Stomach (tissue), 4 donors: ENCODE results near the gene L3MBTL4.

Experiments
- CTCF ChIP-seq, 7 experiments: fragments of 450-650 bp in 4 of 7; fragments of 200-600 bp in 3 of 7; sonication (generic) in 3 of 7; IDR thresholded peaks; one replicate each; pipeline ENCODE4 v1.5.1; 2016 to 2019; ENCODE audit warnings: antibody characterized with exemption in 7 of 7, control low read depth in 2 of 7, mild to moderate bottlenecking in 1 of 7
- EP300 ChIP-seq: sonication (generic); formaldehyde crosslinking; IDR thresholded peaks from one replicate; pipeline ENCODE4 v1.6.1; 2017; ENCODE audit warnings: antibody characterized with exemption
- POLR2A ChIP-seq, 4 donors: fragments of 450-650 bp; IDR thresholded peaks; one replicate each; pipeline ENCODE4 v1.6.1; 2016; ENCODE audit warnings: antibody characterized with exemption in 4 of 4, control low read depth in 2 of 4, mild to moderate bottlenecking in 1 of 4, moderate library complexity in 1 of 4
- POLR2AphosphoS5 ChIP-seq, 3 donors: sonication (generic); formaldehyde crosslinking; IDR thresholded peaks; one replicate each; pipeline ENCODE4 v1.6.1; 2016; ENCODE audit warnings: antibody characterized with exemption in 3 of 3

DNA sequence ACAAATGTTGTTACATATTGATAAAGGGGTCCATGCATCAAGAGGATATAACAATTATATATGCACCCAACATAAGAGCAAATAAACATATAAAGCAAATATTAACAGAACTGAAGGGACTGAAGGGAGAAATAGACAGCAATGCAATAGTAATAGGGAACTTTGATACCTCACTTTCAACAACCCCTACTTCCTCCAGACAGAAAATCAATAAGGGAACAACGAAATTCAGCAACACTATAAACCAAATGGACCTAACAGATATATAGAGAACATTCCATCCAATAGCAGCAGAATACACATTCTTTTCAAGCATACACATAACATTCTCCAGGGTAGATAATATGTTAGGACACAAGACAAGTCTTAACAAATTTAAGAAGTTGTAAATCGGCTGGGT lies 71.7 kb downstream of the L3MBTL4 start:
- TF ChIP-seq POLR2A (IDR thresholded peaks at IDR 0.05) (no peak), CTCF (IDR thresholded peaks at IDR 0.05) (no peak), EP300 (no peak), POLR2AphosphoS5 (IDR thresholded peaks at IDR 0.05) (no peak)
